Stimulated activated CD4-positive, alpha-beta T cell treated with anti-CD3 and anti-CD28 coated beads, TNF-alpha, amount 100 ng/mL, for 24 hours (primary cell): ENCODE measurements around the gene CPED1.
"Not testable (repeated sequence)": the region's sequence is repeated elsewhere in the genome, so short reads cannot be mapped to it uniquely, and the experiment has no call there.

Source experiments
- DNase-seq, 3 experiments: peaks; one replicate each; pipeline ENCODE4 v3.0.0-alpha.2; 2020; ENCODE audit warnings: low read depth in 3 of 3

Gene CPED1

GRCh38 chr7:121069346-121070100, 81.0 kb downstream of the CPED1 start:
- DNase-seq = no peak

- no peak for DNase-seq
These were observed 82.6 kb downstream of the CPED1 start for GRCh38 chr7:121071132-121071531.

- DNase-seq = no peak
These were observed 83.2 kb downstream of the CPED1 start for GRCh38 chr7:121071662-121072061.

GRCh38 chr7:121072826-121073225, 84.3 kb downstream of the CPED1 start:
- DNase-seq = no peak

- DNase-seq = no peak
These were observed 85.1 kb downstream of the CPED1 start for GRCh38 chr7:121073463-121074099.

- DNase-seq = not testable (repeated sequence)
These were observed 86.9 kb downstream of the CPED1 start for GRCh38 chr7:121075424-121075841.

GRCh38 chr7:121075952-121076349, 87.4 kb downstream of the CPED1 start:
- DNase-seq = no peak

- no peak for DNase-seq
These were observed 88.0 kb downstream of the CPED1 start for GRCh38 chr7:121076350-121077164.

- no peak for DNase-seq
These were observed 88.7 kb downstream of the CPED1 start for GRCh38 chr7:121077165-121077630.

- no peak for DNase-seq
These were observed 90.3 kb downstream of the CPED1 start for GRCh38 chr7:121078701-121079227.

- no peak for DNase-seq
These were observed 91.1 kb downstream of the CPED1 start for GRCh38 chr7:121079425-121080169.

GRCh38 chr7:121080257-121080912, 91.9 kb downstream of the CPED1 start:
- DNase-seq = no peak

- DNase-seq = no peak
These were observed 92.4 kb downstream of the CPED1 start for GRCh38 chr7:121080913-121081326.

GRCh38 chr7:121081327-121081936, 92.9 kb downstream of the CPED1 start:
- DNase-seq = no peak

- no peak for DNase-seq
These were observed 94.0 kb downstream of the CPED1 start for GRCh38 chr7:121082400-121083101.

- no peak for DNase-seq
These were observed 94.8 kb downstream of the CPED1 start for GRCh38 chr7:121083138-121083789.

- no peak for DNase-seq
These were observed 95.3 kb downstream of the CPED1 start for GRCh38 chr7:121083790-121084251.

GRCh38 chr7:121084256-121084655, 95.7 kb downstream of the CPED1 start:
- DNase-seq = no peak

GRCh38 chr7:121084748-121085336, 96.3 kb downstream of the CPED1 start:
- DNase-seq = no peak
